NCI-H1436 (cell line): Measurements from ENCODE around the gene DLEC1.

Experiments
- DNase-seq: peaks from one replicate; lab custom pipeline; 2025; lab: John Stamatoyannopoulos, UW

DLEC1 gene

GRCh38 chr3:38002291-38002876 lies 36.6 kb upstream of the DLEC1 start:
- DNase-seq: no peak

- DNase-seq: no peak
Measured at GRCh38 chr3:38002940-38003339, 36.1 kb upstream of the DLEC1 start.

GRCh38 chr3:38003371-38003816 lies 35.6 kb upstream of the DLEC1 start:
- no peak for DNase-seq

GRCh38 chr3:38003817-38004414 lies 35.1 kb upstream of the DLEC1 start:
- DNase-seq: no peak

- no peak for DNase-seq
Measured at GRCh38 chr3:38004415-38005075, 34.5 kb upstream of the DLEC1 start.

- DNase-seq: no peak
Measured at GRCh38 chr3:38005076-38006020, 33.7 kb upstream of the DLEC1 start.

- no peak for DNase-seq
Measured at GRCh38 chr3:38006031-38006430, 33.0 kb upstream of the DLEC1 start.

- no peak for DNase-seq
Measured at GRCh38 chr3:38006445-38006995, 32.5 kb upstream of the DLEC1 start.

- DNase-seq: no peak
Measured at GRCh38 chr3:38007754-38008090, 31.3 kb upstream of the DLEC1 start.

GRCh38 chr3:38008191-38008701 lies 30.8 kb upstream of the DLEC1 start:
- DNase-seq: no peak

- no peak for DNase-seq
Measured at GRCh38 chr3:38008971-38009580, 29.9 kb upstream of the DLEC1 start.

GRCh38 chr3:38009807-38010591 lies 29.0 kb upstream of the DLEC1 start:
- no peak for DNase-seq

- no peak for DNase-seq
Measured at GRCh38 chr3:38011111-38011510, 27.9 kb upstream of the DLEC1 start.

- DNase-seq: no peak
Measured at GRCh38 chr3:38015485-38015884, 23.5 kb upstream of the DLEC1 start.

GRCh38 chr3:38015984-38016383 lies 23.0 kb upstream of the DLEC1 start:
- DNase-seq: no peak

GRCh38 chr3:38016410-38016809 lies 22.6 kb upstream of the DLEC1 start:
- no peak for DNase-seq

GRCh38 chr3:38016847-38017444 lies 22.1 kb upstream of the DLEC1 start:
- DNase-seq: no peak

- DNase-seq: no peak
Measured at GRCh38 chr3:38017445-38018295, 21.3 kb upstream of the DLEC1 start.
